Left lobe of liver (tissue), 1 donor: ENCODE results near the gene IRX4. TPM values are rescaled to one million over a fixed set of nuclear protein-coding genes. Genes with fewer than 3 reads are reported as not detected.

Experiments used
- total RNA-seq: library from RNA; stranded (reverse); gene quantifications from one replicate; pipeline ENCODE4 v1.2.1, GENCODE V29; 2021
- donor health status: DM: no; HTN: yes; CAD: no.

The IRX4 gene
- total RNA-seq, 1 donor from 2014 or later = not detected

Other genes with a start within 250 kb of the IRX4 start
- gene MRPL36, start 83.1 kb downstream of the IRX4 start, total RNA-seq = 31.1 TPM
- 27.0 TPM for gene NDUFS6, start 81.5 kb downstream of the IRX4 start, total RNA-seq